ENCODE data around the gene AAGAB. TPM values are rescaled to one million over a fixed set of nuclear protein-coding genes. Genes with fewer than 3 reads are reported as not detected.

Gene AAGAB
- total RNA-seq, 3 donors from 2014 or later (not counting 1 experiment from before 2014, with no cell fraction given), result 41.1 to 44.3 (median 42.5) TPM

GRCh38 chr15:67184208-67184925 lies 70.1 kb downstream of the AAGAB start:
- peaks cover 45% of the 10 kb centered on the region for H3K36me3 ChIP-seq (ENCODE audit: control insufficient read depth, insufficient read depth, low read length)
- WGBS (ENCODE audit: insufficient coverage), result 97% methylated on average over 17 of the region's 18 CpGs
- peaks cover 21% of the 10 kb centered on the region for H3K4me1 ChIP-seq (ENCODE audit: control insufficient read depth, insufficient read depth, low read length)
- Mint-ChIP-seq H3K27me3 (ENCODE audit: low read depth in 2 of 2) (no peaks in the 10 kb centered on the region), H3K9me3 (no peaks in the 10 kb centered on the region), H3K27ac (no peak overlapping the region), H3K36me3 (peaks cover 7% of the 10 kb centered on the region), H3K4me3 (no peak overlapping the region), H3K4me1 (peaks cover 24 to 36% of the 10 kb centered on the region in 2 donors)
- DNase-seq (no peak), ATAC-seq (no peak)
- intact Hi-C loops (cut with micrococcal nuclease), result loop anchor here (2.0 kb wide), 1 partner anchor 238 kb away; no protein-coding TSS in a partner anchor
- no peak for TF ChIP-seq CTCF (IDR thresholded peaks at IDR 0.05)
- H3K27ac ChIP-seq (ENCODE audit: low read length), result no peak overlapping the region
- H3K9me3 ChIP-seq (ENCODE audit: control insufficient read depth, insufficient read depth, low read length), result no peaks in the 10 kb centered on the region
- H3K27me3 ChIP-seq (ENCODE audit: control insufficient read depth, insufficient read depth, low read length), result no peaks in the 10 kb centered on the region
- H3K4me3 ChIP-seq (ENCODE audit: low read length), result no peak overlapping the region

- no peaks in the 10 kb centered on the region for H3K27me3 Mint-ChIP-seq (ENCODE audit: low read depth in 2 of 2)
- H3K4me1 ChIP-seq (ENCODE audit: control insufficient read depth, insufficient read depth, low read length), result peaks cover 21% of the 10 kb centered on the region
- ATAC-seq (no peak), DNase-seq (no peak)
- 98% methylated on average over 7 of the region's 7 CpGs for WGBS (ENCODE audit: insufficient coverage)
- no peaks in the 10 kb centered on the region for H3K27me3 ChIP-seq (ENCODE audit: control insufficient read depth, insufficient read depth, low read length)
- intact Hi-C loops (cut with micrococcal nuclease), result loop anchor here (2.0 kb wide), 1 partner anchor 237 kb away; no protein-coding TSS in a partner anchor
- no peaks in the 10 kb centered on the region for H3K9me3 ChIP-seq (ENCODE audit: control insufficient read depth, insufficient read depth, low read length)
- no peak overlapping the region for H3K4me3 ChIP-seq (ENCODE audit: low read length)
- no peak overlapping the region for H3K27ac Mint-ChIP-seq
- H3K36me3 Mint-ChIP-seq, result peaks cover 4% of the 10 kb centered on the region
- H3K9me3 Mint-ChIP-seq, result no peaks in the 10 kb centered on the region
- no peak overlapping the region for H3K4me3 Mint-ChIP-seq
- H3K27ac ChIP-seq (ENCODE audit: low read length), result no peak overlapping the region
- H3K4me1 Mint-ChIP-seq, result peaks cover 24 to 34% of the 10 kb centered on the region in 2 donors
- TF ChIP-seq CTCF (IDR thresholded peaks at IDR 0.05), result no peak
- peaks cover 39% of the 10 kb centered on the region for H3K36me3 ChIP-seq (ENCODE audit: control insufficient read depth, insufficient read depth, low read length)
Measured at GRCh38 chr15:67183443-67184169, 70.9 kb downstream of the AAGAB start.

GRCh38 chr15:67181221-67181639 lies 73.2 kb downstream of the AAGAB start:
- no peak for TF ChIP-seq CTCF (IDR thresholded peaks at IDR 0.05)
- 97% methylated on average over 14 of the region's 15 CpGs for WGBS (ENCODE audit: insufficient coverage)
- Histone ChIP-seq H3K9me3 (ENCODE audit: control insufficient read depth, insufficient read depth, low read length) (no peaks in the 10 kb centered on the region), H3K27me3 (ENCODE audit: control insufficient read depth, insufficient read depth, low read length) (no peaks in the 10 kb centered on the region), H3K4me3 (ENCODE audit: low read length) (no peak overlapping the region), H3K27ac (ENCODE audit: low read length) (no peak overlapping the region), H3K4me1 (ENCODE audit: control insufficient read depth, insufficient read depth, low read length) (peaks cover 19% of the 10 kb centered on the region), H3K36me3 (ENCODE audit: control insufficient read depth, insufficient read depth, low read length) (peaks cover 33% of the 10 kb centered on the region)
- Mint-ChIP-seq H3K9me3 (no peaks in the 10 kb centered on the region), H3K4me3 (no peak overlapping the region), H3K4me1 (peaks cover 19 to 35% of the 10 kb centered on the region in 2 donors), H3K27ac (no peak overlapping the region), H3K36me3 (no peaks in the 10 kb centered on the region), H3K27me3 (ENCODE audit: low read depth in 2 of 2) (no peaks in the 10 kb centered on the region)
- DNase-seq, result peak in 1 of 2 donors; percentile 47
- intact Hi-C loops (cut with micrococcal nuclease), result no loop called here
- no peak for ATAC-seq

Measured in natural killer cell (primary cell).